GM23338 (cell line): ENCODE measurements around the gene IGSF22. TPM values are rescaled to one million over a fixed set of nuclear protein-coding genes. Genes with fewer than 3 reads are reported as not detected.

ENCODE experiments used
- ATAC-seq: fragments of 200-7000 bp; cut with Tn5 transposase; 3 replicates; pipeline ENCODE4 v1.9.1; 2020
- DNase-seq: peaks from one replicate; pipeline ENCODE4 v3.0.0-alpha.2; 2015; ENCODE audit warnings: low spot score
- H2AFZ ChIP-seq: fragments of 200-600 bp; sonication (generic); 2 replicates; pipeline ENCODE4 v1.8.0; 2016; ENCODE audit warnings: antibody characterized with exemption, mild to moderate bottlenecking, moderate library complexity
- H3F3A ChIP-seq: fragments of 200-600 bp; sonication (generic); replicated peaks from 2 replicates; pipeline ENCODE4 v1.8.0; 2017; ENCODE audit warnings: antibody characterized with exemption, mixed run types, low read depth
- H3K27ac ChIP-seq: fragments of 200-600 bp; sonication (generic); 2 replicates; pipeline ENCODE4 v1.6.1; 2016; ENCODE audit warnings: low read depth
- H3K27me3 ChIP-seq: fragments of 200-600 bp; sonication (generic); 2 replicates; pipeline ENCODE4 v1.8.0; 2016; ENCODE audit warnings: mild to moderate bottlenecking, mixed run types, moderate library complexity; ENCODE audit not compliant: insufficient read depth
- H3K36me3 ChIP-seq: fragments of 200-600 bp; sonication (generic); 2 replicates; pipeline ENCODE4 v1.8.0; 2016; ENCODE audit warnings: mild to moderate bottlenecking; ENCODE audit not compliant: insufficient read depth
- H3K4me1 ChIP-seq: fragments of 200-600 bp; sonication (generic); 2 replicates; pipeline ENCODE4 v1.8.0; 2016; ENCODE audit warnings: mild to moderate bottlenecking, moderate library complexity; ENCODE audit not compliant: insufficient read depth
- H3K4me2 ChIP-seq: fragments of 200-600 bp; sonication (generic); 2 replicates; pipeline ENCODE4 v1.7.1; 2017; ENCODE audit warnings: mixed run types
- H3K4me3 ChIP-seq: fragments of 200-600 bp; sonication (generic); 2 replicates; pipeline ENCODE4 v1.6.1; 2016; ENCODE audit warnings: mixed run types
- H3K79me2 ChIP-seq: fragments of 200-600 bp; sonication (generic); replicated peaks from 2 replicates; pipeline ENCODE4 v1.8.0; 2017; ENCODE audit warnings: mild to moderate bottlenecking; ENCODE audit not compliant: insufficient read depth
- H3K9me2 ChIP-seq: fragments of 200-600 bp; sonication (generic); 2 replicates; pipeline ENCODE4 v1.8.0; 2017; ENCODE audit not compliant: insufficient read depth
- H4K20me1 ChIP-seq: fragments of 200-600 bp; sonication (generic); replicated peaks from 2 replicates; pipeline ENCODE4 v1.8.0; 2017; ENCODE audit warnings: mild to moderate bottlenecking; ENCODE audit not compliant: insufficient read depth
- H3K27ac Mint-ChIP-seq: 2 replicates; pipeline ENCODE4 v1.8.0; 2020; ENCODE audit warnings: inconsistent platforms, mild to moderate bottlenecking, moderate library complexity, mixed read lengths
- H3K27me3 Mint-ChIP-seq: 3 replicates; pipeline ENCODE4 v1.8.0; 2022; ENCODE audit warnings: low read depth, mild to moderate bottlenecking, moderate library complexity, mixed read lengths, inconsistent platforms; ENCODE audit not compliant: insufficient read depth, poor library complexity
- H3K36me3 Mint-ChIP-seq: 3 replicates; pipeline ENCODE4 v1.8.0; 2021; ENCODE audit warnings: low read depth, mild to moderate bottlenecking, inconsistent platforms, moderate library complexity, mixed read lengths
- H3K4me1 Mint-ChIP-seq: 3 replicates; pipeline ENCODE4 v1.8.0; 2020; ENCODE audit warnings: mild to moderate bottlenecking, inconsistent platforms, mixed read lengths
- H3K4me3 Mint-ChIP-seq: 3 replicates; pipeline ENCODE4 v1.8.0; 2021; ENCODE audit warnings: moderate library complexity, mild to moderate bottlenecking, inconsistent platforms, mixed read lengths
- H3K9me3 Mint-ChIP-seq: 3 replicates; pipeline ENCODE4 v1.8.0; 2020; ENCODE audit warnings: moderate library complexity, mild to moderate bottlenecking, inconsistent platforms, mixed read lengths
- EZH2 ChIP-seq: fragments of 200-600 bp; sonication (generic); IDR thresholded peaks from one replicate; pipeline ENCODE4 v1.8.0; 2017; ENCODE audit warnings: antibody characterized with exemption, mild to moderate bottlenecking, low read depth; ENCODE audit not compliant: unreplicated experiment
- STAT1 ChIP-seq: IDR thresholded peaks from one replicate; pipeline ENCODE4 v1.6.1; 2016; ENCODE audit warnings: antibody characterized with exemption; ENCODE audit not compliant: unreplicated experiment
- polyA plus RNA-seq: library from polyadenylated mRNA; unstranded; fragments of >200 nt; fragmentation: Nextera tagmentation; extraction: Ambion mirVana; gene quantifications from 2 replicates; pipeline ENCODE4 v1.2.1, GENCODE V29; 2016
- total RNA-seq: library from RNA; depleted of rRNA; stranded (reverse); fragments of >200 nt; shearing (Covaris generic); gene quantifications from 2 replicates; pipeline ENCODE4 v1.2.3, GENCODE V29; 2014
- TF ChIP-seq, protein P1 (sequence below): IDR thresholded peaks from 2 replicates; pipeline ENCODE4 v1.6.1; 2016; ENCODE audit warnings: antibody characterized with exemption
- TF ChIP-seq, protein P2 (sequence below): IDR thresholded peaks from one replicate; pipeline ENCODE4 v1.6.1; 2018; ENCODE audit warnings: antibody characterized with exemption; ENCODE audit not compliant: unreplicated experiment

Gene IGSF22
- total and polyA plus RNA-seq, 2 experiments from 2014 or later, result 0.37 TPM; not detected in 1

DNA sequence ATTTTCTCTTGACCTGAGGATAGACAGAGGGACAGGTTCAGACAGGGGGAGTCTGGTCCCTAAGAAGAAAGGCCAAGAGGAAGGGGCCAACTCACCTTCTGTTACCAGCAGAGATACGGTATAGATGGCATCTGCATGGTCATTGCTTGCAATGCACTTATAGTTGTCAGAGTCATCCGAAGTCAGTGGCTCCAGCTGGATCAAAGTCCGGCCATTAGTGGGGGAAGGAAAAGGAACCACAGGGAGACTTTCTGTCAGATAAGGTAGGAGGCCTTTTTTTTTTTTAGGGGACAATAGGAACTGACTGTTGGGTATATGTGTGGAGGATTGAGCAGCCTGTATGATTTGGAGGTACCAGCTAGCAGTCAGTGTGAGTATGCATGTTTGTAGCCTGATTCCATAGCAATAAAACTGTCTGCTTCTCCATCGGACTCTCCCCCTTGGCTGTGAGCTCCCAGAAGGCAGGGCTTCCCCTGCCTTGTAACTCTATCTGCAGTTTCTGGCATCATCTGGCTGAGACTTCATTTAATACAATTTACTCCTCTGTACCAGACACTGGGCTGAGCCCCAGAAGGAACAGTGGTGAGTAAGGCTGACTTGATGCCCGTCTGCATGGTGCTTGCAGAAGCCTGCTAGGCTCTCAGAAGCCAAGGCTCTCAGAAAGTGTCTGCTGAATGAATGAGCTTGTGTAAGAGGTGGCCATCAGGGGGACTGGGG lies 5.7 kb downstream of the IGSF22 start:
- Histone ChIP-seq H3K27me3 (no peaks in the 10 kb centered on the region), H3K4me1 (peaks cover 4% of the 10 kb centered on the region), H3K79me2 (no peaks in the 10 kb centered on the region), H3K36me3 (no peaks in the 10 kb centered on the region), H3K27ac (no peak overlapping the region), H3K4me2 (peak overlapping the region; percentile 99), H3K4me3 (peak overlapping the region; percentile 94), H4K20me1 (no peaks in the 10 kb centered on the region; the same call in 1 of the 2 replicates), H2AFZ (peak overlapping the region; percentile 92), H3K9me2 (no peaks in the 10 kb centered on the region), H3F3A (no peaks in the 10 kb centered on the region)
- Mint-ChIP-seq H3K27ac (no peak overlapping the region), H3K4me1 (peaks cover 10% of the 10 kb centered on the region; the same call in 2 of the 3 replicates), H3K4me3 (peak overlapping the region; percentile 90), H3K27me3 (peaks cover 17% of the 10 kb centered on the region), H3K36me3 (no peaks in the 10 kb centered on the region), H3K9me3 (no peaks in the 10 kb centered on the region)
- TF ChIP-seq, protein P1, sequence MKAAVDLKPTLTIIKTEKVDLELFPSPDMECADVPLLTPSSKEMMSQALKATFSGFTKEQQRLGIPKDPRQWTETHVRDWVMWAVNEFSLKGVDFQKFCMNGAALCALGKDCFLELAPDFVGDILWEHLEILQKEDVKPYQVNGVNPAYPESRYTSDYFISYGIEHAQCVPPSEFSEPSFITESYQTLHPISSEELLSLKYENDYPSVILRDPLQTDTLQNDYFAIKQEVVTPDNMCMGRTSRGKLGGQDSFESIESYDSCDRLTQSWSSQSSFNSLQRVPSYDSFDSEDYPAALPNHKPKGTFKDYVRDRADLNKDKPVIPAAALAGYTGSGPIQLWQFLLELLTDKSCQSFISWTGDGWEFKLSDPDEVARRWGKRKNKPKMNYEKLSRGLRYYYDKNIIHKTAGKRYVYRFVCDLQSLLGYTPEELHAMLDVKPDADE, result no peak
- TF ChIP-seq EZH2, result peak; percentile 26
- ATAC-seq (peak; percentile 3), DNase-seq (no peak)

DNA sequence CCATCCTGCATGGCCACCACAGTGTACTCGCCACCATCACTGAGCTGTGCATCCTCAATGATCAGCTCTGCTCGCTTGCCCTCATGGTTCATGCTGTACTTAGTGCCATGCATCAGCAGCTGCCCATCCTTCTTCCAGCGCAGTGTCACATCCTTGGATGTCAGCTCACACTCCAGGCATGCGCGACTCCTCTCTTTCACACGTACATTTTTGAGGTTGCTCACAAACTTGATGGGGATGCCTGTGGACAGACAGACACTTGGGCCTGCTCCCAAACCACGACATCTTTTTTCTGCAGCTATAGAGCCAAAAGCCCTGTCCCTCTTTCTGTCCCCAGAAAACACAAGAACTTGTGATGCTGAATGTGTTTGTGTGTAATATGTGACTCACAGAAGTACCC lies 10.5 kb downstream of the IGSF22 start:
- Mint-ChIP-seq H3K36me3 (no peaks in the 10 kb centered on the region), H3K9me3 (no peaks in the 10 kb centered on the region), H3K27me3 (peaks cover 9% of the 10 kb centered on the region), H3K4me1 (peaks cover 5% of the 10 kb centered on the region; the same call in 2 of the 3 replicates), H3K27ac (no peak overlapping the region), H3K4me3 (no peak overlapping the region)
- H3K27ac ChIP-seq, result no peak overlapping the region
- H3K36me3 ChIP-seq, result no peaks in the 10 kb centered on the region
- no peaks in the 10 kb centered on the region for H3K27me3 ChIP-seq
- ATAC-seq, result no peak
- H3K79me2 ChIP-seq, result no peaks in the 10 kb centered on the region
- no peaks in the 10 kb centered on the region; the same call in 1 of the 2 replicates for H3K4me1 ChIP-seq
- no peak overlapping the region for H3K4me3 ChIP-seq
- H3K4me2 ChIP-seq, result no peak overlapping the region
- no peaks in the 10 kb centered on the region for H4K20me1 ChIP-seq
- H3F3A ChIP-seq, result no peaks in the 10 kb centered on the region
- no peak for DNase-seq
- no peak overlapping the region for H2AFZ ChIP-seq
- H3K9me2 ChIP-seq, result no peaks in the 10 kb centered on the region
- TF ChIP-seq, protein P2, sequence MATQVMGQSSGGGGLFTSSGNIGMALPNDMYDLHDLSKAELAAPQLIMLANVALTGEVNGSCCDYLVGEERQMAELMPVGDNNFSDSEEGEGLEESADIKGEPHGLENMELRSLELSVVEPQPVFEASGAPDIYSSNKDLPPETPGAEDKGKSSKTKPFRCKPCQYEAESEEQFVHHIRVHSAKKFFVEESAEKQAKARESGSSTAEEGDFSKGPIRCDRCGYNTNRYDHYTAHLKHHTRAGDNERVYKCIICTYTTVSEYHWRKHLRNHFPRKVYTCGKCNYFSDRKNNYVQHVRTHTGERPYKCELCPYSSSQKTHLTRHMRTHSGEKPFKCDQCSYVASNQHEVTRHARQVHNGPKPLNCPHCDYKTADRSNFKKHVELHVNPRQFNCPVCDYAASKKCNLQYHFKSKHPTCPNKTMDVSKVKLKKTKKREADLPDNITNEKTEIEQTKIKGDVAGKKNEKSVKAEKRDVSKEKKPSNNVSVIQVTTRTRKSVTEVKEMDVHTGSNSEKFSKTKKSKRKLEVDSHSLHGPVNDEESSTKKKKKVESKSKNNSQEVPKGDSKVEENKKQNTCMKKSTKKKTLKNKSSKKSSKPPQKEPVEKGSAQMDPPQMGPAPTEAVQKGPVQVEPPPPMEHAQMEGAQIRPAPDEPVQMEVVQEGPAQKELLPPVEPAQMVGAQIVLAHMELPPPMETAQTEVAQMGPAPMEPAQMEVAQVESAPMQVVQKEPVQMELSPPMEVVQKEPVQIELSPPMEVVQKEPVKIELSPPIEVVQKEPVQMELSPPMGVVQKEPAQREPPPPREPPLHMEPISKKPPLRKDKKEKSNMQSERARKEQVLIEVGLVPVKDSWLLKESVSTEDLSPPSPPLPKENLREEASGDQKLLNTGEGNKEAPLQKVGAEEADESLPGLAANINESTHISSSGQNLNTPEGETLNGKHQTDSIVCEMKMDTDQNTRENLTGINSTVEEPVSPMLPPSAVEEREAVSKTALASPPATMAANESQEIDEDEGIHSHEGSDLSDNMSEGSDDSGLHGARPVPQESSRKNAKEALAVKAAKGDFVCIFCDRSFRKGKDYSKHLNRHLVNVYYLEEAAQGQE, result no peak
- TF ChIP-seq, protein P1, result no peak
- TF ChIP-seq STAT1, result no peak
